T47D (cell line): ENCODE results near the gene LRMDA.
A peak's percentile ranks its signal among the peaks of the same experiment; 100 is the strongest.

Experiments used
- DNase-seq, 2 experiments: peaks; one replicate each; pipeline versions ENCODE4 v3.0.0 to v3.0.0-alpha.2; 2011 to 2012; ENCODE audit warnings: low read depth in 1 of 2, low spot score in 1 of 2
- JUND ChIP-seq: IDR thresholded peaks from 2 replicates; pipeline ENCODE4 v1.6.1; 2012; ENCODE audit warnings: low read depth
- in situ Hi-C: cut with HindIII; loops from 2 replicates; pipeline ENCODE4 v1.10.0; 2016; ENCODE audit warnings: low sequenced_read_pairs, low pct_unique_long_range_greater_than_20kb

LRMDA gene

DNA sequence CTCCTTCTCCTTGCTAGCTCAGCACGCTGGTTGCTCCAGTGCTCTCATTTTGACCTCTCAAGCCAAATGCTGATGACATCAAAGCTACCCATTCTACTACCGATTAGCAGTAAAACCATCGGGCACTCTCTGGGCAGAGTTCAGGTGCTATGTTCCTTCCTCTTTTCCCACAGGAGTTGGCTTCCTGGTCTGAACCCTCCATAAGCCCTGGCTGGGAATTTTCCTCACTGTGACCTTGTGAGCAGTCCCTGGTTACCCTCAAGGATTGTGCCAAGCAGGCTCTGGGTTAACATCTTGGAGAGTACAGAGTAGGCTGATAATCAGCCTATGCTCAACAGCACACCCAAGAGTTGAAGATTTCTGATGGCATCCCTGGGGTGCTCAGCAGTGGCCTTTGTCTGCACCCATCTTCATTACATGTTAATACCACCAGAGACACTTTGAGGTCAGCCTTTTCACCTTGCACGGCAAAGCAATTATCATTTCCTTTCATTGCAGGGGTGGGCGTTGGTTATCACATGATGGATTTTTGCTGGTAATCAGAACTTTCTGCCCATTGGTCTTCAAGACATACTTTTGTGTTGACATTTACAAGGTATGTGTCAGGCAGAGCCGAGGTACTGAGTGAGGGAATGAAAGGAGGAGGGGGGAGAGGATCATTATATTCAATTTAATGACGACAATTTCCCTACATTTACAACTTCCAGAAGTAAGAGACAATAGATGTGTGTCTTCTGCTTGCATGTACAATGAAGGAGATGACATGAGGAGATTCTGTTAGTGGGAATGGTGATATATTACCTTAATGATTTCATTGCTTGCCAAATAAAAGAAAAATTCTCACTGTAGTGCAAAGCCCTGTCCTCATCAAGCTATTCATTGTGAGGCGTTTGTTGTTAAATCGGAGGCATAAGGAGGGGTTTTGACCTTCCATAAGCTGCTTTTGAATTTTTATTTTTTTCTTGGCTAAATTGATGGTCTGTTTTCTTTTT lies 452.0 kb downstream of the LRMDA start:
- TF ChIP-seq JUND: no peak
- in situ Hi-C loops: no loop called here
- no peak for DNase-seq

GRCh38 chr10:75884808-75885207 lies 453.4 kb downstream of the LRMDA start:
- in situ Hi-C loops: no loop called here
- no peak for DNase-seq
- no peak for TF ChIP-seq JUND

DNA sequence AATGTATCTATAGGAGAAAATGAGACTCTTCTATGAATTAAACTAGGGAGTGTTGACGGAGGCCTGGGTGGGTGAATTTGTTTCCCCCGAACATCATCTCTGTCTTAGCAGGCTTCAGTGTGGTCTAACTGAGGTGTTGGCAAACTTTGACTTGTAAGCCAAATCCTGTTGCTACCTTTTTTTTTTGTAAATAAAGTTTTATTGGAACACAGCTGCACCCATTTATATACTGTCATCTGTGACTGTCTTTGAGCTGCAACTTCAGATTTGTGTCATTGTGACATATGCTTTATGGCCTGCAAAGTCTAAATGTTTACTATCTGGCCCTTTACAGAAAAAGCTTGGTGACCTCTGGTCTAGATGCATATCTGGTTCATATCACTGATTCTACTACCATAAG lies 455.9 kb downstream of the LRMDA start:
- TF ChIP-seq JUND: no peak
- DNase-seq: no peak
- in situ Hi-C loops: no loop called here

DNA sequence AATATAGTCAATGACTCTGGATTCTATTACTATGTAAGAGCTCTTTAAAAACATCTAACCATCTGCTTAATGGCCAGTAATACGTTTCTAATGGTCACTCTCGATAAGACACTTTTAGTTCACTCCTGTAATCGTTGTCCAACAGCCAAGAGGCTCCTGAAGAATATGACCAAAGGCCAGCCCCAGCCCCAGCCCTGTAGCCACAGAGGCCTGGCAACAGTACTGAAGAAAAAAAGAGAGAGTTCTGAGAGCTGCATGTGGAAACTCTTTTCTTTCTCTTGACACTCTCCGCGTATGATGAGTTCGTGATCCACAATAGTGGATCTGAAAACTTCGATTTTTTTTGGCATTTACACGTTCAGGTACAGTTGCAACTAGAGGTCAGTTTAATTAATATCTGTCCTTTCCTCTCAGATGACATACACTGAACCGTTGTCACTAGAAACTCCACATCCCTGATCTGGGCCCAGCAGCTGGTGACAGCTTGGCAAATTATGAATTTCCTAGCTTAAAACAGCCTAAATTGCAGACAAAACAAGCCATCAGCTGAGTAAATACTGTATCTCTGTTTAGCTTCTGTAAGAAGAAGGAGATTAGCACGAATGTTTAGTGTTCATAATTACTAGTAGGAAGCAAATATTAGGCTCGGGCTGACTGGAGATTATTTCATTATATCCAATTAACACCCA lies 456.7 kb downstream of the LRMDA start:
- in situ Hi-C loops: no loop called here
- DNase-seq: no peak
- TF ChIP-seq JUND: no peak

DNA sequence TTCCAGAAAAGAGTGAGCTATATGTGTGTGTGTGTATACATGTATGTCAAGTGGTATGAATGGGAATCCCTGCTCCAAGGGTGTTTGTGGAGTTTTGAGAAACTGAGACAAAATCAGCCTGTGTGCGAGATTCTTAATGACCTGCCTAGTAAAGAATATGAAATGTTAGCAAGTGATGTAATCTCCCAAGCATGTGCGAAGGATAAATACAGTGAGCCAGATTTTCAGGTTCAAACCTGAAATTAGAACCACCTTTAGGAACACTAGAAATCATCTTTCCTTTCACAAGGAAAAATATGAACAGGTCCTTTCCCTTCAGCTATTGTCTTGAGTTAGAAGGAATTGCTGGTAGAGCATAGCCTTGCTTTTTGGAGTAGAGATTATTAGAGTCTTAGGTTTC lies 457.6 kb downstream of the LRMDA start:
- in situ Hi-C loops: no loop called here
- peak; percentile 23 to 76 for DNase-seq
- TF ChIP-seq JUND: peak; percentile 71

DNA sequence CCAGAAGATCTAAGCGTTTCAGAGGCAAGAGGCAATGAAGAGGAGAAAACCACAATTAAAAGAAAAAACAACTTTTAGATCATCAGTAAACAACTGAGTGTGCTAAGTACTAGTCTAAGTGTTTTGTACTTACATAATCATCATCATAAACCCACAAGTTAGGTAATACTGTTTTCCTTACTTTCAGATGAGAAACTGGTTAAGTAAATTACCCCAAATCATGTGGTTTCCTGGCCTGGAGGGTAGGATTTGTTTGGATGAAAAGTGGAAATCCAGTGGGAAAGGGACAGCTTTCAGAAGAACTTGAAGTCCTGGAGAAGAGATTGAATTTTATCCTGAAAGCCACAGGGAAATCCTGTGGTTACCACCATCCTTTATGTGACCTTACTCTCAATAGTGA lies 463.3 kb downstream of the LRMDA start:
- in situ Hi-C loops: no loop called here
- no peak for TF ChIP-seq JUND
- DNase-seq: no peak

DNA sequence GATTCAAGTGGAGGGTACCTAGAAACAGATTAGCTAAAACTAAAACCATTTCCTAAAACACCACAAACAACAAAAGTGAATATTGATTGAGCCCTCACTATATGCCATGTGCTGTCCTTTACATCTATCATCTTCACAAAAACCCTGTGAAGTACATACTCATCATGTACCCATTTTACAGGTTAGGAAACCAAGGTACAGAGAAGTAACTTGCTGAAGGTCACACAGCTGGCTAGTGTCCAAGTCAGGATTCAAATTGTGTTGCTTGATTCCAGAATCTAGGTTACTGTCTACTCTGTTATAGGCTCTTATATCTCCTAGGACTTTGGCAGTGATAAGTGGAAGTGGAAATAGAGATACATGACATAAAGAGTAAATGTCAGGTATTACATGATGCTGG lies 463.8 kb downstream of the LRMDA start:
- no peak for DNase-seq
- TF ChIP-seq JUND: no peak
- in situ Hi-C loops: no loop called here

DNA sequence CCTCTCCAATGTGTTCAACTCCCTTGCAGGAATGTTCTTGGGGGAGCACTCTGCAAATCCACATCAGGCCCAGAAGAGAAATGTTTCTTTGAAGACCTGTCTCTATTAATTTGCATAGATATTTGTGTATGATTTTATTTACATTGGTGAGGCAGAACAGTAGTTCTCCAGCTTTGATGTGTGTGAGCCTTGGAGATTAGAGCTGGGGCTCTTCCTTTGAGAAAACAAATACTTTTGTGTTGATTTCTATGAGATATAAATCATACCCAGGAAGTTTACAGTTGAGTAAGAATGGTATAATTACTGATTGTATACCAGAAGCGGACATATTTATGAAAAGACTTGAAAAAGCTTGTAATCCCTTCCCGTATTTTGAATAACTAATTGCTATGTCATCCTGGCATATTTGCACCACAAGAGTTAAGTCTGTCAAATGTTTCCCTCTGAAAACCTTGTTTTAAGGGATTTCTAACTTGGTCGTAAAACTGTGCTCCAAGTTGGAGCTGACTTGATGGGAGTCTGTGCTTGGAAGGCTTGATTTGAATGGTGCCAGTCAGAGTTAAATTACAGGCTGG lies 468.5 kb downstream of the LRMDA start:
- TF ChIP-seq JUND: no peak
- no peak for DNase-seq
- in situ Hi-C loops: no loop called here

DNA sequence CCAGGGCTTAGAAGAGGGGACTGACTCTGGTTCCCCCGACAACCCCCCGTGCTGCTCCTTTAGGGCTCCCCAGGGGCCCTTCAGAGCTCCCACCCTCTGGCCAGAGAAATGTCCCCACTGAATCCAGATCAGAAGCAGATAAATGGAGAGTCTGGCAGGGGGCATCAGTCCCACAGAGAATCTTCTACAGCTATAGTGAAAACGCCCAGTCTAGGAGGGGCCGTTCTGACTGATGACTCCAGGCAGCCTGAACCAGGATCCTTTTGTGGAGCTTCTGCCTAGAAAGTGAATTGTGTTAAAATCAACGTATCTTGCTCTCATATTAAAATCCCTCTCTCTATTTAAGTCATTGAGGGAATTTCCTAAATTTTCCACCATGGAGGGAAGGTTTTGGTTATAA lies 471.4 kb downstream of the LRMDA start:
- TF ChIP-seq JUND: no peak
- in situ Hi-C loops: no loop called here
- DNase-seq: no peak

- no peak for TF ChIP-seq JUND
- in situ Hi-C loops: no loop called here
- no peak for DNase-seq
Measured at GRCh38 chr10:75904499-75905283, 473.3 kb downstream of the LRMDA start.

DNA sequence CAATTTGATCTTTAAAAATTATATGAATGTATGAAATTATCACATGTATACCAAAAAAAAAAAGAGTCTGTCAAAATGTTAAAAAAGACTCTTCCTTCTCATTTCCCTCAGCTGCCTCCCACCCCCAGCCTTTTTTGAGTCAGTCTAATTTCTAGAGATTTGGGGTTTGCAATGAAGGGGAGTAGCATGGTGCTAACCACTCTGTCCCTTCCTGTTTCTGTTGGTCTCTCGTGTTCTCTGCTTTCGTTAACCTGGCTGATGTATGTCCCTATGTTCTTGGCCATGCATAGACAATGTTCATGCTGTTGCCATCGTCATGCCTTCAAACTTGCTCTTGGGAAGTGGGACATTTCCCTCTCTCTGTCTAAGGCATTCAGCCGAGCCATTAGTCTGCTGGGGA lies 474.1 kb downstream of the LRMDA start:
- TF ChIP-seq JUND: no peak
- no peak for DNase-seq
- in situ Hi-C loops: no loop called here

DNA sequence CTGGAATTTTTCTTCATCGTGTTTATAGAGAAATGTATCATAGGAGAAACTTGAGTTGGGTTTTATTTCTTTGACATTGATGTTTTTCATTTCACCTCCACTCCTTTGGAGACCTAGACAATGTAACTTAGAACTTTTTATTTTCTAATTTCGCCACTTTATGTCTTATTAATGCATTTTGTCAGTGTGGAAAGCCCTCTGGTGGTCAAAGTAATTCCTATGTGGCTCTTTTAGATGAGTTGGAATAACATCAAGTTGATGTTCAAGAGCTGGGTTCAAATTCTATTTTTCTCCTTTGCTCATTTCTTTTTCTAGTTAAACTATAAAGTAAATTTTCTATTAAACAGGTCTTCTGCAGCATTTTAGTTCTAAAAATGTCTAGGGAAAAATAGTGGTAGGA lies 478.6 kb downstream of the LRMDA start:
- TF ChIP-seq JUND: no peak
- peak in 1 of 2 experiments; percentile 54 for DNase-seq
- in situ Hi-C loops: no loop called here
